HCT116 (cell line): Measurements from ENCODE around the gene AURKA. TPM values are rescaled to one million over a fixed set of nuclear protein-coding genes. Genes with fewer than 3 reads are reported as not detected.

Experiments used
- ATAC-seq: fragments of 200-7000 bp; cut with Tn5 transposase; 2 replicates; pipeline ENCODE4 v1.9.1; 2020; ENCODE audit warnings: mild to moderate bottlenecking, moderate library complexity
- BruUV-seq: library from RNA; stranded (reverse); fragments of 400-500 nt; replicated peaks from 2 replicates; lab custom pipeline; 2021; lab: Mats Ljungman, UMichigan
- CTCF ChIA-PET: fragments of 300-600 bp; sonication (Branson Sonifier 250); formaldehyde crosslinking; loops from one replicate; lab custom pipeline; 2021; ENCODE audit warnings: antibody characterized with exemption; lab: Charles Lee
- POLR2A ChIA-PET: fragments of 300-600, 350-600 bp; sonication (Branson Sonifier 250); formaldehyde crosslinking; loops from one replicate; lab custom pipeline; 2021; ENCODE audit warnings: antibody characterized with exemption; lab: Charles Lee
- RAD21 ChIA-PET, 2 experiments: fragments of 300-600 bp; sonication (Branson Sonifier 250); formaldehyde crosslinking; loops; one replicate each; lab custom pipeline; 2023; ENCODE audit warnings: low total read pairs in 2 of 2; ENCODE audit not compliant: uncharacterized antibody in 2 of 2, unreplicated experiment in 2 of 2, low non-redundant PET in 1 of 2; lab: Charles Lee
- DNase-seq: peaks from one replicate; pipeline ENCODE4 v3.0.0-alpha.2; 2010; ENCODE audit warnings: low read depth, low spot score
- H2AFZ ChIP-seq: fragments of 200-600 bp; shearing (Covaris generic), sonication (generic); 2 replicates; pipeline ENCODE4 v1.6.1; 2017; ENCODE audit warnings: low read depth, mixed run types, mixed read lengths, antibody characterized with exemption, low read length; ENCODE audit not compliant: poor library complexity, severe bottlenecking
- H3K27ac ChIP-seq: 2 replicates; pipeline ENCODE4 v1.5.1; 2012; ENCODE audit warnings: low read depth, low read length
- H3K27me3 ChIP-seq: fragments of 200-600 bp; sonication (generic); 2 replicates; pipeline ENCODE4 v1.6.1; 2016; ENCODE audit warnings: mixed run types, low read length, mixed read lengths; ENCODE audit not compliant: insufficient read depth
- H3K36me3 ChIP-seq, 2 experiments: fragments of 200-500 bp in 1 of 2; fragments of 200-600 bp in 1 of 2; sonication (Bioruptor generic) in 1 of 2; sonication (generic) in 1 of 2; 2 replicates each; pipeline versions ENCODE4 v1.5.1 to v1.6.1; 2014 to 2016; ENCODE audit warnings: low read length in 2 of 2, inconsistent platforms in 1 of 2, mixed read lengths in 1 of 2, mixed run types in 1 of 2; ENCODE audit not compliant: insufficient read depth in 2 of 2, control insufficient read depth in 1 of 2
- H3K4me1 ChIP-seq, 2 experiments: fragments of 200-600 bp in 1 of 2; sonication (generic) in 1 of 2; 2 replicates each; pipeline versions ENCODE4 v1.5.1 to v1.6.1; 2012 to 2017; ENCODE audit warnings: low read length in 2 of 2, inconsistent platforms in 1 of 2, mild to moderate bottlenecking in 1 of 2, mixed read lengths in 1 of 2, mixed run types in 1 of 2, moderate library complexity in 1 of 2; ENCODE audit not compliant: insufficient read depth in 2 of 2, control insufficient read depth in 1 of 2
- H3K4me2 ChIP-seq: fragments of 200-600 bp; sonication (generic); 2 replicates; pipeline ENCODE4 v1.6.1; 2017; ENCODE audit warnings: mixed run types, low read length, mixed read lengths
- H3K4me3 ChIP-seq, 2 experiments: fragments of 200-600 bp in 1 of 2; sonication (generic) in 1 of 2; replicated peaks in 1 of 2; 2 replicates each; pipeline ENCODE4 v1.5.1; 2011 to 2016; ENCODE audit warnings: low read length in 2 of 2, control low read depth in 1 of 2, low read depth in 1 of 2, mild to moderate bottlenecking in 1 of 2, mixed read lengths in 1 of 2, mixed run types in 1 of 2
- H3K79me2 ChIP-seq: fragments of 200-600 bp; sonication (generic); 2 replicates; pipeline ENCODE4 v1.6.1; 2017; ENCODE audit warnings: mild to moderate bottlenecking, mixed run types, low read length, moderate library complexity, mixed read lengths; ENCODE audit not compliant: insufficient read depth
- H3K9ac ChIP-seq: fragments of 200-600 bp; sonication (generic); 2 replicates; pipeline ENCODE4 v1.6.1; 2016; ENCODE audit warnings: low read length, mixed read lengths
- H3K9me2 ChIP-seq: fragments of 200-600 bp; sonication (generic), shearing (Covaris generic); 2 replicates; pipeline ENCODE4 v1.6.1; 2017; ENCODE audit warnings: mixed run types, mild to moderate bottlenecking, moderate library complexity; ENCODE audit not compliant: insufficient read depth
- H3K9me3 ChIP-seq, 2 experiments: fragments of 200-500 bp in 1 of 2; fragments of 200-600 bp in 1 of 2; sonication (Bioruptor generic) in 1 of 2; sonication (generic) in 1 of 2; 2 replicates each; pipeline ENCODE4 v1.6.1; 2014 to 2017; ENCODE audit warnings: low read length in 2 of 2, mixed read lengths in 2 of 2, inconsistent platforms in 1 of 2, low read depth in 1 of 2, mild to moderate bottlenecking in 1 of 2, mixed run types in 1 of 2, moderate library complexity in 1 of 2; ENCODE audit not compliant: control insufficient read depth in 1 of 2, insufficient read depth in 1 of 2
- H4K20me1 ChIP-seq: fragments of 200-600 bp; sonication (generic), shearing (Covaris generic); 2 replicates; pipeline ENCODE4 v1.6.1; 2017; ENCODE audit warnings: mixed run types, mild to moderate bottlenecking, moderate library complexity; ENCODE audit not compliant: insufficient read depth
- CBX3 ChIP-seq: IDR thresholded peaks from 2 replicates; pipeline ENCODE4 v1.6.1; 2012; ENCODE audit warnings: low read depth
- EZH2phosphoT487 ChIP-seq: fragments of 200-600 bp; IDR thresholded peaks from 2 replicates; pipeline ENCODE4 v1.6.1; 2018; ENCODE audit warnings: antibody characterized with exemption, borderline replicate concordance
- FOSL1 ChIP-seq: IDR thresholded peaks from 2 replicates; pipeline ENCODE4 v1.6.1; 2012; ENCODE audit warnings: low read depth
- JUND ChIP-seq: IDR thresholded peaks from 2 replicates; pipeline ENCODE4 v1.6.1; 2012
- POLR2A ChIP-seq: IDR thresholded peaks from 2 replicates; pipeline ENCODE4 v1.7.0; 2011; ENCODE audit warnings: borderline replicate concordance; ENCODE audit not compliant: insufficient read depth, insufficient read length; ENCODE audit errors: extremely low read depth
- RAD21 ChIP-seq: IDR thresholded peaks from 2 replicates; pipeline ENCODE4 v1.6.1; 2012; ENCODE audit warnings: low read depth, mild to moderate bottlenecking
- SIN3A ChIP-seq: IDR thresholded peaks from 2 replicates; pipeline ENCODE4 v1.6.1; 2012; ENCODE audit warnings: low read depth
- SRF ChIP-seq: IDR thresholded peaks from 2 replicates; pipeline ENCODE4 v1.6.1; 2012; ENCODE audit warnings: low read depth
- ZFX ChIP-seq: fragments of 450-650 bp; IDR thresholded peaks from 2 replicates; pipeline ENCODE4 v1.6.1; 2017
- ZNF274 ChIP-seq: fragments of 200-500 bp; sonication (Bioruptor generic); IDR thresholded peaks from 2 replicates; pipeline ENCODE4 v1.6.1; 2014; ENCODE audit warnings: mild to moderate bottlenecking, low read depth, low read length, inconsistent platforms
- intact Hi-C: fragments of 100-400 bp; cut with micrococcal nuclease; formaldehyde crosslinking; loops from 2 replicates; pipeline ENCODE4 v1.10.0; 2022
- total RNA-seq: library from RNA; stranded (reverse); gene quantifications from one replicate; pipeline ENCODE4 v1.2.1, GENCODE V29; 2021; ENCODE audit not compliant: unreplicated experiment
- TF ChIP-seq, protein P1 (sequence below): IDR thresholded peaks from 2 replicates; pipeline ENCODE4 v1.6.1; 2011; ENCODE audit warnings: mild to moderate bottlenecking, low read length, moderate library complexity; ENCODE audit not compliant: insufficient replicate concordance; ENCODE audit errors: extremely low read depth
- TF ChIP-seq, protein P2 (sequence below): IDR thresholded peaks from 2 replicates; pipeline ENCODE4 v1.6.1; 2012; ENCODE audit warnings: low read depth

Gene AURKA
- total RNA-seq, 1 experiment from 2014 or later, result 80.1 TPM

DNA sequence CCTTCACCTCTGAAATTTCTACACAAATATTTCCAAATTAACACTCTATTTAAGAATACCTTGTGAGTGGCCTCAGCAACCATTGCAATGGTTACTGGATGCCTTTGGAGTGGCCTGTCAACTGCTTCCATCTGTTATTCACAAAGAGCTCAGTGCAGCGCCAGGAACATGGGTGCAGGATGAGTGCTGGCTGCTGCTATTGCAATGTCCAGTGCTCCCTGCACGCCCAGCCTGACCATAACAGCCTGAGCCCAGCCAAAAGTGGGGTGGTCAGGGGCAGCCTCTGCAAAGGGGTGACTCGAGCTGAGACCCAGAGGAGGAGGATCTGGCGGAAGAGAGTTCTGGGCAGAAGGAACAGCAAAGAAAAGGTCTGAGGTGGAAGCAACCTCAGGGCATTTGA, 38.4 kb upstream of the AURKA start:
- H3K79me2 ChIP-seq, result no peaks in the 10 kb centered on the region
- ChIA-PET RAD21 (no interaction called here), CTCF (no interaction called here), POLR2A (no interaction called here)
- H3K9me2 ChIP-seq, result no peaks in the 10 kb centered on the region
- H3K9ac ChIP-seq, result no peak overlapping the region
- no peak overlapping the region for H3K4me3 ChIP-seq
- no peak for DNase-seq
- H3K27me3 ChIP-seq, result no peaks in the 10 kb centered on the region
- H3K36me3 ChIP-seq, result no peaks in the 10 kb centered on the region
- H3K4me2 ChIP-seq, result no peak overlapping the region
- no peak for TF ChIP-seq RAD21
- no peak for TF ChIP-seq CBX3
- TF ChIP-seq EZH2phosphoT487, result no peak
- TF ChIP-seq POLR2A, result no peak
- TF ChIP-seq, protein P1, sequence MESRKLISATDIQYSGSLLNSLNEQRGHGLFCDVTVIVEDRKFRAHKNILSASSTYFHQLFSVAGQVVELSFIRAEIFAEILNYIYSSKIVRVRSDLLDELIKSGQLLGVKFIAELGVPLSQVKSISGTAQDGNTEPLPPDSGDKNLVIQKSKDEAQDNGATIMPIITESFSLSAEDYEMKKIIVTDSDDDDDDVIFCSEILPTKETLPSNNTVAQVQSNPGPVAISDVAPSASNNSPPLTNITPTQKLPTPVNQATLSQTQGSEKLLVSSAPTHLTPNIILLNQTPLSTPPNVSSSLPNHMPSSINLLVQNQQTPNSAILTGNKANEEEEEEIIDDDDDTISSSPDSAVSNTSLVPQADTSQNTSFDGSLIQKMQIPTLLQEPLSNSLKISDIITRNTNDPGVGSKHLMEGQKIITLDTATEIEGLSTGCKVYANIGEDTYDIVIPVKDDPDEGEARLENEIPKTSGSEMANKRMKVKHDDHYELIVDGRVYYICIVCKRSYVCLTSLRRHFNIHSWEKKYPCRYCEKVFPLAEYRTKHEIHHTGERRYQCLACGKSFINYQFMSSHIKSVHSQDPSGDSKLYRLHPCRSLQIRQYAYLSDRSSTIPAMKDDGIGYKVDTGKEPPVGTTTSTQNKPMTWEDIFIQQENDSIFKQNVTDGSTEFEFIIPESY, result no peak
- TF ChIP-seq, protein P2, sequence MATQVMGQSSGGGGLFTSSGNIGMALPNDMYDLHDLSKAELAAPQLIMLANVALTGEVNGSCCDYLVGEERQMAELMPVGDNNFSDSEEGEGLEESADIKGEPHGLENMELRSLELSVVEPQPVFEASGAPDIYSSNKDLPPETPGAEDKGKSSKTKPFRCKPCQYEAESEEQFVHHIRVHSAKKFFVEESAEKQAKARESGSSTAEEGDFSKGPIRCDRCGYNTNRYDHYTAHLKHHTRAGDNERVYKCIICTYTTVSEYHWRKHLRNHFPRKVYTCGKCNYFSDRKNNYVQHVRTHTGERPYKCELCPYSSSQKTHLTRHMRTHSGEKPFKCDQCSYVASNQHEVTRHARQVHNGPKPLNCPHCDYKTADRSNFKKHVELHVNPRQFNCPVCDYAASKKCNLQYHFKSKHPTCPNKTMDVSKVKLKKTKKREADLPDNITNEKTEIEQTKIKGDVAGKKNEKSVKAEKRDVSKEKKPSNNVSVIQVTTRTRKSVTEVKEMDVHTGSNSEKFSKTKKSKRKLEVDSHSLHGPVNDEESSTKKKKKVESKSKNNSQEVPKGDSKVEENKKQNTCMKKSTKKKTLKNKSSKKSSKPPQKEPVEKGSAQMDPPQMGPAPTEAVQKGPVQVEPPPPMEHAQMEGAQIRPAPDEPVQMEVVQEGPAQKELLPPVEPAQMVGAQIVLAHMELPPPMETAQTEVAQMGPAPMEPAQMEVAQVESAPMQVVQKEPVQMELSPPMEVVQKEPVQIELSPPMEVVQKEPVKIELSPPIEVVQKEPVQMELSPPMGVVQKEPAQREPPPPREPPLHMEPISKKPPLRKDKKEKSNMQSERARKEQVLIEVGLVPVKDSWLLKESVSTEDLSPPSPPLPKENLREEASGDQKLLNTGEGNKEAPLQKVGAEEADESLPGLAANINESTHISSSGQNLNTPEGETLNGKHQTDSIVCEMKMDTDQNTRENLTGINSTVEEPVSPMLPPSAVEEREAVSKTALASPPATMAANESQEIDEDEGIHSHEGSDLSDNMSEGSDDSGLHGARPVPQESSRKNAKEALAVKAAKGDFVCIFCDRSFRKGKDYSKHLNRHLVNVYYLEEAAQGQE, result no peak
- TF ChIP-seq FOSL1, result no peak
- no peak for TF ChIP-seq JUND
- no peak for TF ChIP-seq ZNF274
- TF ChIP-seq SRF, result no peak
- no peak for TF ChIP-seq ZFX
- no peak for TF ChIP-seq SIN3A
- no peak overlapping the region for H3K27ac ChIP-seq
- no TSS peak for BruUV-seq
- no peak overlapping the region for H2AFZ ChIP-seq
- peaks cover 0 to 11% of the 10 kb centered on the region in 2 experiments; a peak in 2 of 4 replicates for H3K4me1 ChIP-seq
- no peaks in the 10 kb centered on the region for H3K9me3 ChIP-seq
- no peak for ATAC-seq
- H4K20me1 ChIP-seq, result no peaks in the 10 kb centered on the region
- intact Hi-C loops, result no loop called here
